Neutrophil (primary cell): ENCODE measurements around the gene EXOC4.

Experiments used
- H3K27ac ChIP-seq: fragments of 200-600 bp; sonication (generic); 2 replicates; pipeline ENCODE4 v1.5.1; 2016; ENCODE audit warnings: mild to moderate bottlenecking, moderate library complexity
- H3K27me3 ChIP-seq: fragments of 200-600 bp; sonication (generic); 2 replicates; pipeline ENCODE4 v1.6.0; 2016; ENCODE audit warnings: mild to moderate bottlenecking
- H3K36me3 ChIP-seq: fragments of 200-600 bp; sonication (generic); 2 replicates; pipeline ENCODE4 v1.5.1; 2017
- H3K4me1 ChIP-seq, 2 experiments: fragments of 200-600 bp in 1 of 2; sonication (generic) in 1 of 2; 1 replicate in 1 of 2; 2 replicates in 1 of 2; pipeline versions ENCODE4 v1.5.1 to v1.6.1; 2013 to 2016; ENCODE audit warnings: low read depth in 1 of 2, low read length in 1 of 2, mild to moderate bottlenecking in 1 of 2, moderate library complexity in 1 of 2; ENCODE audit not compliant: control insufficient read depth in 1 of 2, insufficient read depth in 1 of 2
- H3K4me3 ChIP-seq, 2 experiments: fragments of 200-600 bp in 1 of 2; sonication (generic) in 1 of 2; 1 replicate in 1 of 2; 2 replicates in 1 of 2; pipeline ENCODE4 v1.5.1; 2013 to 2016; ENCODE audit warnings: low read depth in 1 of 2, low read length in 1 of 2, mild to moderate bottlenecking in 1 of 2, moderate library complexity in 1 of 2
- H3K9me3 ChIP-seq: fragments of 200-600 bp; sonication (generic); 2 replicates; pipeline ENCODE4 v1.5.1; 2016
- TF ChIP-seq, protein P1 (sequence below): fragments of 200-600 bp; sonication (generic); IDR thresholded peaks from 2 replicates; pipeline ENCODE4 v1.5.1; 2016; ENCODE audit warnings: antibody characterized with exemption

EXOC4 gene

DNA sequence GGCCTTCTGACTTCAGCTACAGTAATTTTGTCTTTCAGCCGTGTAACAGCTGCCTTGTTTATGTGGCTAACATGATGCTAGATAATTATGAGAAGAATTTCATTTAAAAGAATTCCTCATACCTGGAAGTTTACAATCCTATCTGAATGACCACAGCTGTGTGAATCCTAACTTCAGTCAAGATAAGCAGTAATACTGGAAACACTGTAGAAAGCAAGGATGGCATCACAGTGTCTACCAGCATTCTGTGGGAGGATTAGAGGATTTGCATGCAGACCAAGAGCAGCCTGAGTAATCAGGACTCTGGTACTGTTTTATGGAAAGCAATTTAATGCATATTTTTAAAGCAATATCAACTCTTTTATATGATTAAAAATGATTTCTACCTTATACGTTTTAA, 282.4 kb downstream of the EXOC4 start:
- H3K27ac ChIP-seq = no peak overlapping the region

DNA sequence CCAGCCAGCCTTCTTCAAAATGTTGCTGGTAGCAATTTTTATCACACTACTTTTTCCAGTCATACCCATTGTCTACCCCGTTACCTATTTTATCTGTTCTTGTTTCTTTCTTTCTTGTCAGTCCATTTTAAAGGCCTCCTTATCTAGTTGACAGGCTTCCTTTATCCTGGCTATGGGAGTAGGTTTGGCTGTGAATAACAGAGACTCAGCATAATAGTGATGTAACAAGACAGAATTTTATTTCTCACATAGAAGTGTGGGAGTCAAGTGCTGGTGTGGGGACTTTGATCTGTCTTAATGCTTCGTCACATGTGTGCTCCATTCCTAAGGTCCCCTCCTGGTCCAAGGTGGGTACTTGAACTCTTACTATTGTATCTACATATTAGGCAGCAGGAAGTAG, 283.6 kb downstream of the EXOC4 start:
- peaks cover 19 to 25% of the 10 kb centered on the region in 2 experiments for H3K4me1 ChIP-seq
- no peak overlapping the region for H3K27ac ChIP-seq
- H3K27me3 ChIP-seq = no peaks in the 10 kb centered on the region
- no peaks in the 10 kb centered on the region for H3K36me3 ChIP-seq
- no peak overlapping the region for H3K4me3 ChIP-seq
- TF ChIP-seq, protein P1, sequence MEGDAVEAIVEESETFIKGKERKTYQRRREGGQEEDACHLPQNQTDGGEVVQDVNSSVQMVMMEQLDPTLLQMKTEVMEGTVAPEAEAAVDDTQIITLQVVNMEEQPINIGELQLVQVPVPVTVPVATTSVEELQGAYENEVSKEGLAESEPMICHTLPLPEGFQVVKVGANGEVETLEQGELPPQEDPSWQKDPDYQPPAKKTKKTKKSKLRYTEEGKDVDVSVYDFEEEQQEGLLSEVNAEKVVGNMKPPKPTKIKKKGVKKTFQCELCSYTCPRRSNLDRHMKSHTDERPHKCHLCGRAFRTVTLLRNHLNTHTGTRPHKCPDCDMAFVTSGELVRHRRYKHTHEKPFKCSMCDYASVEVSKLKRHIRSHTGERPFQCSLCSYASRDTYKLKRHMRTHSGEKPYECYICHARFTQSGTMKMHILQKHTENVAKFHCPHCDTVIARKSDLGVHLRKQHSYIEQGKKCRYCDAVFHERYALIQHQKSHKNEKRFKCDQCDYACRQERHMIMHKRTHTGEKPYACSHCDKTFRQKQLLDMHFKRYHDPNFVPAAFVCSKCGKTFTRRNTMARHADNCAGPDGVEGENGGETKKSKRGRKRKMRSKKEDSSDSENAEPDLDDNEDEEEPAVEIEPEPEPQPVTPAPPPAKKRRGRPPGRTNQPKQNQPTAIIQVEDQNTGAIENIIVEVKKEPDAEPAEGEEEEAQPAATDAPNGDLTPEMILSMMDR = no peak
- H3K9me3 ChIP-seq = no peaks in the 10 kb centered on the region

More for the DNA sequence above, 282.4 kb downstream of the EXOC4 start:
- H3K4me1 ChIP-seq = peaks cover 15 to 18% of the 10 kb centered on the region in 2 experiments
- no peaks in the 10 kb centered on the region for H3K27me3 ChIP-seq
- H3K9me3 ChIP-seq = no peaks in the 10 kb centered on the region
- H3K36me3 ChIP-seq = no peaks in the 10 kb centered on the region
- no peak overlapping the region for H3K4me3 ChIP-seq
- TF ChIP-seq, protein P1 = no peak

DNA sequence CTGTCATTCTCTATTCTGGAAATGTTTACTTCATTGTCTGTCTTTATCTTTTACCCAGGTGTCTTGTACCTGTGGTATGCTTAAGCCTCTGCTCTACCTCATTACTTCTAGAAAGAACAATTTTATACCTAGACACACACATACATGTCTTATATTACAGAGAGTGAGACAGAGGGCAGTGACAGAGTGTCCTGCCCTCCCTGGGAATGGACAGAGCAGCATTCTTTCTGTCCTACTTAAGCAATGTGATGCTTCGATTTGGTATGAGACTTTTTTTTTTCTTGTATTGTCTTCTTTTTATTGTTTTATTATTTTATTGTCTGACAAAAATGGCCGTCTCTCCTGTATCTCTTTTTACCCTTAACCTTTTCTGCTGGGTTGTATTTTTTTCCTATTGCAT, 286.1 kb downstream of the EXOC4 start:
- H3K4me3 ChIP-seq = no peak overlapping the region
- TF ChIP-seq, protein P1 = no peak
- no peaks in the 10 kb centered on the region for H3K36me3 ChIP-seq
- H3K27ac ChIP-seq = no peak overlapping the region
- H3K9me3 ChIP-seq = no peaks in the 10 kb centered on the region
- no peaks in the 10 kb centered on the region for H3K27me3 ChIP-seq
- peaks cover 19 to 25% of the 10 kb centered on the region in 2 experiments for H3K4me1 ChIP-seq

DNA sequence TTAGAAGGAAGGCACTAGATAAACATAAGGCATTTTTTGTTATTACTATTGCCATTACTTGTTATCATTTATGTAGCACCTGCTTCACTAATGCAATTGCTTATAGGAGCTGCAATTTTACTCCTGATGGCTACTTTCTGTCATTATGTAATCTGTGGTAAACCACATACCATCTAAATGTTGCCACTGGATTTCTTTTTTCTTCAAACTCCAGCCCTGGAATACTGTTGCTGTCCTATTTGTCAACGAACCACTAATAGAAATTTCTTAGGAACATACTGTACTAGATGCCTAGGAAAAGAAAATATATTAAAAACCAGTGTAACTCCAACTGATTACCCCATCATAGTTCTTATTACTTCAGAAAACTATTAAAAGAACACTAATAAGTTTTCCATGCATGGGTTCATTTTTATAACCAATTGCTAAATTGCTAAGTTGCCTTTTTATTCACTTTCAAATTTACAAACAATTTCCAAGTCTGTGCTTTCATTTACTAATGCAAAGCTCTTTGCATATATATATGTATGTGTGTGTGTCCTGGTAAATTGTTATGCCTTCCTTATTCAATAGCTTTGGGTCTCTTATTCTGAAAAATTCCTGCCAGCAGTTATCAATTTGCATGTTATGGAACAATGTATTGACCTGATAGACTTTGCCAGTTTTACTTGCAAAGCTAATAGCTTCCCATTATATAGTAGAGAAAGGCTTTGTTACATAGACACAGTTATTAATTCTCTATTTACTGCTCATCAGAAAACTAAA, 287.4 kb downstream of the EXOC4 start:
- Histone ChIP-seq H3K4me1 (peaks cover 19 to 25% of the 10 kb centered on the region in 2 experiments), H3K27ac (no peak overlapping the region), H3K36me3 (no peaks in the 10 kb centered on the region), H3K4me3 (no peak overlapping the region), H3K27me3 (no peaks in the 10 kb centered on the region), H3K9me3 (no peaks in the 10 kb centered on the region)
- TF ChIP-seq, protein P1 = no peak

DNA sequence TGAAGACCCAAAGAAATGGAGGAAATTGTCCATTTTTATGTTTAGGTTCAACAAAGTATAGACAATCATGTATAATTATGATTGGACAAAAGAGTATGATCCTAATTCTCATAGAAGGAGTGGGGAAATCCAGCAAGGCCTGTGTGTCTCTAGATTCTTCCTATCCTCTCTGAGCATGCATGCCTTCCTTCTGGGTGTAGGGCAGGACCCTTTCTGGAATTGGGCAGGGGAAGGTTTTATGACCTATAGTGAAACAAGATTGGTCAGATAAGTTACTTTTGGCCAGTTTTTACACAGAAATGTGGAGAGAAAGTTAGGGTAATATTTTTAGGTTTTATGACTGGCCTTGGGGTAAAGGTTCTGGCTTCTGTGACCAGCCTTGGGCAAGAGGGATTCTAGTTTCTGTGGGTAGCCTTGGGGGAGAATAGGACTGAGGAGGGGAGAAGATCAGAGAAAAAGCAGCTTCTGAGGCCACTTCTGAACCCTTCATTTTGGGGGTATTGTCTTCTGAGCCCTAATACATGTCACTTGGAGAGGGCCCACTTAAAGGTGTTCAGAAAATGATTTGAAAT, 289.4 kb downstream of the EXOC4 start:
- H3K9me3 ChIP-seq = no peaks in the 10 kb centered on the region
- H3K36me3 ChIP-seq = no peaks in the 10 kb centered on the region
- no peak overlapping the region for H3K27ac ChIP-seq
- no peak overlapping the region for H3K4me3 ChIP-seq
- no peaks in the 10 kb centered on the region for H3K27me3 ChIP-seq
- TF ChIP-seq, protein P1 = no peak
- peaks cover 19 to 25% of the 10 kb centered on the region in 2 experiments for H3K4me1 ChIP-seq
